H54 (cell line): Measurements from ENCODE around the gene ZNF652.
"Not testable (repeated sequence)": the region's sequence is repeated elsewhere in the genome, so short reads cannot be mapped to it uniquely, and the experiment has no call there.

Experiments
- DNase-seq: peaks from one replicate; pipeline ENCODE4 v3.0.0; 2011; ENCODE audit warnings: low spot score, mixed read lengths; ENCODE audit not compliant: insufficient read length
- FAIRE-seq: peaks from 3 replicates; lab custom pipeline; 2011; peaks lifted over from hg19 to GRCh38; lab: Jason Lieb, UNC
- POLR2A ChIP-seq: IDR thresholded peaks from 2 replicates; pipeline ENCODE4 v1.6.1; 2011; ENCODE audit warnings: low read depth, mild to moderate bottlenecking, low read length

ZNF652 gene

DNA sequence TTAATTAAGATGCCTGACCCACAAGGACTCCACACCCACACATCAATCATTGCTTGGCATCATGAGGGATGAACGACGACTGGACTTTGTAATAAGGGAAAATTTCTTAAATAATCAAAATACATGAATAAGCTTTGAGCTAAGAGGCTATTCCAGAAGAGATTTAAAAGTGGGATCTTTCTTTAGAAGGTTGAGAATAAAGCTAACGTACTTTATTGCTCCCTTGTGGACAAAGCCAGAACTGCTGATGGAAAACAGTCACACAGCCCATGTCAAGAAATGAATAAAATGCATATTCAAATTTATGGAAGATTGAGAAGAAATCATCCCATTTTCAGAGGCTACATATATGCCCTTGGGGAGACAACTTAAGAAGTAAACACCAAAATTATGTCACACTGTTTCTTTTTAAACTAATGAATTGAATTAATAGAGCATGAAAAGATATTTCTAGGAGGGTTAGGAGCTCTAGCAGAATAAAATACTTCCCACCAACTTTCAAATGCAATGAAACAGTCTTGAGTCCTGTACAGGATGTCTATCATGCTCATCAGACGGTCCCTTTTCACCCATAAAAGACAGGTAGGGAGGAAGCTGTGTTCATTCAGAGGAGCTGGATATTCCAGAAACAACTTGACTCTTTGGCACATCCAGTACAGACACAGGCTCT, 71.2 kb downstream of the ZNF652 start:
- no peak for TF ChIP-seq POLR2A
- DNase-seq (peak; percentile 30), FAIRE-seq (peak; percentile 55)

DNA sequence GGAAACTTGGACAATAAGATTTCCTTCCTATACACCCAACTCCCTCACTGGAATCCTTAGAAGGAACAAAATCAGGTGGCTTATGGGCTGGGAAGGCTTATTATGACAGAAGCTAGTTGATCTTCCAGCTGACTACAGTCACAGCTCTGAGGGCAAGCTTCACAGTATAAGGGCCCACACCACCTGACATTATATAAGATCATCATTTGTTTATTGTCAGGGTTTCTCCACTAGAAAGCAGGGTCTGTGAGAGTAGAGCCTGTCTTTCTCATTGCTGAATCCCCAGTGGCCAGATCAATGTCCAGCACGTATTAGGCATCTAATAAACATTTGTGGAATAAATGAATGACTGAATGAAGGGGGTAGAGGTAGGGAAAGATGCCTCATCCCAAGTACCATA, 73.7 kb downstream of the ZNF652 start:
- FAIRE-seq (no peak), DNase-seq (no peak)
- TF ChIP-seq POLR2A = no peak

GRCh38 chr17:49287481-49287880, 74.6 kb downstream of the ZNF652 start:
- no peak for DNase-seq
- no peak for FAIRE-seq
- TF ChIP-seq POLR2A = no peak

DNA sequence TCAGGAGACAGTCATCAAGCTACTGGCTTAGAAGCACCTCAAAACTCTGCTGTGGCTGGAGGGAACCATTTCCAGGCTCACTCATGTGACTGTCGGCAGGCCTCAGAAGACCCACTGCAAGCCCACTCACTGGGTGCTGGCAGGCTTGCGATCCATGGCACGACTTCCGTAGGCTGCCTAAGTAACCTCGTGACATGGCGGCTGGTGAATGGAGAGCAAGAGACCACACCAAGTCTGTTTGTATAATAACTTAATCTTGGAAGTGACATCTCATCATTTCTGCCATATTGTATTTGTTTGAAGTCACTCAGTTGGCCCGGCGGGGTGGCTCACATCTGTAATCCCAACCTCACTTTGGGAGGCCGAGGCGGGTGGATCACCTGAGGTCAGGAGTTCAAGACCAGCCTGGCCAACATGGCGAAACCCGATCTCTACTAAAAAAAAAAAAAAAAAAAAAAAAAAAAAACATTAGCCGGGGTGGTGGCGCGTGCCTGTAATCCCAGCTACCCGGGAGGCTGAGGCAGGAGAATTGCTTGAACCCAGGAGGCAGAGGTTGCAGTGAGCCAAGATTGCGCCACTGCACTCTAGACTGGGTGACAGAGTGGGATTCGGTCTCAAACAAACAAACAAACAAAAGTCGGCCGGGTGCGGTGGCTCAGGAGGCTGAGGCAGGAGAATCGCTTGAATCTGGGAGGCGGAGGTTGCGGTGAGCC, 75.6 kb downstream of the ZNF652 start:
- not testable (repeated sequence) for FAIRE-seq, DNase-seq

DNA sequence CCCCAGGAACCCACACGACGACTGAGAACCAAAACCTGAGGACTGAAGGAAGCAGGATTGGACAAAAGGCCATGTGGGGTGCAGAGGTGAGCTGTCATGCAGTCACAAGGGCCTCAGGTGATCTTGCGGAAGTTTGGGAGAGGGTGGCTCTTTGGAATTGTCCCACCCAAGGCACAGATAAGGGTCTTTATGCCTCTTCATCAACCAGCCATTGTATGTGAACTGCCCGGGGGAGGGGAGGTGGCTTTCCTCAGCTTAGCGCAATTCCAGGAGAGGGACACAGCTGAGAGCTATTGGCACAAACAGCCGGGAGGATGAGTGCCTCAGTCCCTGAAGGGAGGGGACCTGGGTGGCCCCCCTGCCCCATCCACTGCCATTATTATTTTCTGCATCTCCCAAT, 76.3 kb downstream of the ZNF652 start:
- no peak for TF ChIP-seq POLR2A
- no peak for FAIRE-seq
- DNase-seq = no peak

DNA sequence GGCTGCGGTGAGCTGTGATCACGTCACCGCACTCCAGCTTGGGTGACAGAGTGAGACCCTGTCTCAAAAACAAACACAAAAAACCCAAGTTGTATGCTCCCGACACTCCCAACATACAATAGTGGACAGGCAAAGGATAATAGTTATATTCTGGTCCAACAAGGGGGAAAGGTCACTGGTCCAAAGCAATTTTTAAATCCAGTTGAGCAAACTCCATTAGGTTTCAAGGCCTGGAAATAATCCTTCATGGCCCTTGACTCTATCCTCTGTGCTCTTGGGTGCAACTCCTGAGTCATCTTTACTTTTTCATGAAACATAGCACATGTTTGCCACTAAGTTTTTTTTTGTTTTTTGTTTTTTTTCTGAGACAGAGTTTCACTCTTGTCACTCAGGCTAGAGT, 81.1 kb downstream of the ZNF652 start:
- FAIRE-seq (no peak), DNase-seq (no peak)
- no peak for TF ChIP-seq POLR2A

GRCh38 chr17:49280061-49280460, 82.0 kb downstream of the ZNF652 start:
- FAIRE-seq (no peak), DNase-seq (no peak)
- TF ChIP-seq POLR2A = no peak

DNA sequence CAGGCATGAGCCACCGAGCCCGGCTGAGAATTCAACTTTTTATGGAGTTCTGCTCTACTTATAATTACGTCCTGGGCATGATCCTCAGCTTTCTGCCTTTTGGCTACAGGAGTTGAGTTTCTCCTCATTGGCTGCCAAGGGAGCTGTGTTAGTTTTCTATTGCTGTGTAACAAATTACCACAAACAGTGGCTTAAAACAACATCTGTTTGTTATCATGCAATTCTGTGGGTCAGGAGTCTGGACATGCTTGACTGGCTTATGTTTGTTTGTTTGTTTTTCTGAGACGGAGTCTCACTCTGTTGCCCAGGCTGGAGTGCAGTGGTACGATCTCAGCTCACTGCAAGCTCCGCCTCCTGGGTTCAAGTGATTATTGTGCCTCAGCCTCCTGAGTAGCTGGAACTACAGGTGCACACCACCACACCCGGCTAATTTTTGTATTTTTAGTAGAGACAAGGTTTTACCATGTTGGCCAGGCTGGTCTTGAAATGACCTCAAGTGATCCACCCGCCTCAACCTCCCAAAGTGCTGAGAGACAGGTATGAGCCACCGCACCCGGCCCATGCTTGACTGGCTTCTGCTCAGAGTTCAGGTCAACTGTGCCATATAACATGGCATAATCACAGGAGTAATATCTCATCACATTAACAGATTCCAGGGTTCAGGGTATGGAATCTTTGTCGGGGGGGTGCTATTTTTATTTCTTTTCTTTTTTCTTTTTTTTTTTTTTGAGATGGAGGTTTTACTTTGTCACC, 82.6 kb downstream of the ZNF652 start:
- not testable (repeated sequence) for DNase-seq, FAIRE-seq

DNA sequence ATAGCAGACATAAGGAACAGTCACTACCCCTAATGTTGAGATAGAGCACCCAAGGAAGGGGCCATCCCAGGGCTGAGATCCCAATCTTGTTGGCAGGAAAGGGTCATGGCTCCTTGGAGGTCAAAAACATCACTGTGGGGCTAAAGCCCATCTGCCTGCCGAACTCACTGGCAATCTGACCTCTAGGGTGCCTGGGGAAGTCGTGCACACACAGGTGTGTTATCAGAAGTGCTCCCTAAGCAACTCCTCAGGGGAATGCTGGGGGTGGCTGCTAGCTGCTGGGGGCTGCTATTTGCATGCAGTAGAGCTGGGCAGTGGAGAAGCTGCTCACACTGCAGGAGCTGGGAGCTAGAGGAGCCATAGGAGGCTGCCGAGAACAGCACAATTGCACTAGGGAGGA, 84.0 kb downstream of the ZNF652 start:
- no peak for TF ChIP-seq POLR2A
- FAIRE-seq = no peak
- no peak for DNase-seq

DNA sequence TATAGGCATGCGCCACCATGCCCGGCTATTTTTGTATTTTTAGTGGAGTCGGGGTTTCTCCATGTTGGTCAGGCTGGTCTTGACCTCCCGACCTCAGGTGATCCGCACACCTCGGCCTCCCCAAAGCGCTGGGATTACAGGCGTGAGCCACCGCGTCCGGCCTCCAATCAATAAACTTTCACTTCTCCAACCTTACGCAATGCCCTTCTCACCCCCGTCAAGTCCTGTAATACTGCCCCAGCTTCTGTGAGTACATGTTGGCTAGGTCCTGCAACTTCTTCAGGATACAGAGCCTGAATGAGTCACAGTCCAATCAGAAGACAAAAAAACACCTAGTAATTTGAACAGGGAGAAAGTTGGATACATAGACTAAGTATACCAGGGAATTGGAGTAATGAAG, 84.4 kb downstream of the ZNF652 start:
- TF ChIP-seq POLR2A = no peak
- FAIRE-seq (no peak), DNase-seq (no peak)

- not testable (repeated sequence) for DNase-seq, FAIRE-seq
Observed at GRCh38 chr17:49275981-49276380, 86.1 kb downstream of the ZNF652 start.

GRCh38 chr17:49269356-49269755, 92.7 kb downstream of the ZNF652 start:
- TF ChIP-seq POLR2A = no peak
- no peak for DNase-seq
- no peak for FAIRE-seq

- no peak for TF ChIP-seq POLR2A
- DNase-seq = no peak
- FAIRE-seq = no peak
Observed at GRCh38 chr17:49267912-49268311, 94.1 kb downstream of the ZNF652 start.

DNA sequence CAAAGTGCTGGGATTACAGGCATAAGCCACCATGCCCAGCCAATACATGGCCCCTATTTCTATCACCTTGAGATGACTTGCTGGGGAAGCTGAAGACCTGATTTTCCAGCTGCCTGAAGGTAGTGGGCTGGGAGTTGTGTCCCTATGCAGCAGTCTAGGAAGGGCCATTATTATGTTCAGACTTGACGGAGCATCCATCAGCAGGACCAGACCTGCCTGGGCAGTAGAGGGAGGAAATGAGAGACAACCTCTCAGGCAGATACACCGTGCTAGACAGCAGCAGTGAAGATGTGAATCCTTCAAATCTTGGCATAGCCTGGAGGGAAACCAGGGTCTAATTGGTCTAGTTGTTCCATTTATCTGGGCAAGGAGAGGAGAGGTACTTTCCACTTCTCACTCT, 95.8 kb downstream of the ZNF652 start:
- no peak for TF ChIP-seq POLR2A
- no peak for FAIRE-seq
- DNase-seq = no peak

- not testable (repeated sequence) for FAIRE-seq, DNase-seq
Observed at GRCh38 chr17:49261540-49261939, 100.5 kb downstream of the ZNF652 start.
